ENCODE data around the gene OR2V1. TPM values are rescaled to one million over a fixed set of nuclear protein-coding genes. Genes with fewer than 3 reads are reported as not detected.
A peak's percentile ranks its signal among the peaks of the same experiment; 100 is the strongest.

The OR2V1 gene
- total RNA-seq, 1 experiment from 2014 or later: not detected

GRCh38 chr5:181173420-181174342 is 42.7 kb upstream of the OR2V1 start:
- DNase-seq (ENCODE audit: unreplicated experiment): peak; percentile 87
- Mint-ChIP-seq H3K4me3 (ENCODE audit: unreplicated experiment) (peak overlapping the region; percentile 84), H3K9me3 (ENCODE audit: unreplicated experiment) (no peaks in the 10 kb centered on the region), H3K27ac (ENCODE audit: low read depth, unreplicated experiment) (peak overlapping the region; percentile 46), H3K36me3 (ENCODE audit: insufficient read depth, unreplicated experiment) (peaks cover 11% of the 10 kb centered on the region), H3K4me1 (ENCODE audit: insufficient read depth, unreplicated experiment) (peaks cover 32% of the 10 kb centered on the region), H3K27me3 (ENCODE audit: insufficient read depth, unreplicated experiment) (no peaks in the 10 kb centered on the region)
- POLR2A ChIA-PET: interaction anchor here (0.6 to 3.6 kb wide), 15 partner anchors 11 to 372 kb away, joined by 3 to 34 read pairs (median 6); partner anchors contain the start of genes MGAT1, RACK1, TRIM41 and TRIM52
- CTCF ChIA-PET: interaction anchor here (0.6 to 2.4 kb wide), 11 partner anchors 9 to 605 kb away, joined by 3 to 15 read pairs (median 4); no protein-coding TSS in a partner anchor
- TSS peak; percentile 75 for BruUV-seq (replicated peaks)
- intact Hi-C loops (cut with micrococcal nuclease): loop anchor here (1.0 to 2.0 kb wide), 2 partner anchors 15 to 34 kb away; no protein-coding TSS in a partner anchor
- TF ChIP-seq CTCF (IDR thresholded peaks at IDR 0.05; ENCODE audit: unreplicated experiment): peak; percentile 13

- POLR2A ChIA-PET: interaction anchor here (0.6 to 3.6 kb wide), 15 partner anchors 10 to 371 kb away, joined by 3 to 34 read pairs (median 6); partner anchors contain the start of genes MGAT1, RACK1, TRIM41 and TRIM52
- Mint-ChIP-seq H3K4me1 (ENCODE audit: insufficient read depth, unreplicated experiment) (peaks cover 39% of the 10 kb centered on the region), H3K27ac (ENCODE audit: low read depth, unreplicated experiment) (peak overlapping the region; percentile 46), H3K36me3 (ENCODE audit: insufficient read depth, unreplicated experiment) (peaks cover 11% of the 10 kb centered on the region), H3K27me3 (ENCODE audit: insufficient read depth, unreplicated experiment) (no peaks in the 10 kb centered on the region), H3K9me3 (ENCODE audit: unreplicated experiment) (no peaks in the 10 kb centered on the region), H3K4me3 (ENCODE audit: unreplicated experiment) (peak overlapping the region; percentile 84)
- no peak for DNase-seq (ENCODE audit: unreplicated experiment)
- BruUV-seq (replicated peaks): no TSS peak
- CTCF ChIA-PET: interaction anchor here (0.6 to 2.4 kb wide), 12 partner anchors 8 to 605 kb away, joined by 3 to 15 read pairs (median 4); no protein-coding TSS in a partner anchor
- peak; percentile 16 for TF ChIP-seq CTCF (IDR thresholded peaks at IDR 0.05; ENCODE audit: unreplicated experiment)
- intact Hi-C loops (cut with micrococcal nuclease): loop anchor here (1.0 to 2.0 kb wide), 2 partner anchors 16 to 34 kb away; no protein-coding TSS in a partner anchor
Observed at GRCh38 chr5:181173027-181173419, 42.1 kb upstream of the OR2V1 start.

GRCh38 chr5:181171782-181172181 is 40.8 kb upstream of the OR2V1 start:
- CTCF ChIA-PET: interaction anchor here (0.6 to 2.4 kb wide), 4 partner anchors 12 to 303 kb away, joined by 3 to 15 read pairs (median 4); no protein-coding TSS in a partner anchor
- no TSS peak for BruUV-seq (replicated peaks)
- POLR2A ChIA-PET: interaction anchor here (1.8 to 3.6 kb wide), 3 partner anchors 13 to 303 kb away, joined by 9 to 34 read pairs (median 15); no protein-coding TSS in a partner anchor
- intact Hi-C loops (cut with micrococcal nuclease): loop anchor here (2.0 kb wide), 1 partner anchor 17 kb away; no protein-coding TSS in a partner anchor
- H3K4me1 Mint-ChIP-seq (ENCODE audit: insufficient read depth, unreplicated experiment): peaks cover 44% of the 10 kb centered on the region
- no peak overlapping the region for H3K4me3 Mint-ChIP-seq (ENCODE audit: unreplicated experiment)
- no peaks in the 10 kb centered on the region for H3K9me3 Mint-ChIP-seq (ENCODE audit: unreplicated experiment)
- H3K27me3 Mint-ChIP-seq (ENCODE audit: insufficient read depth, unreplicated experiment): no peaks in the 10 kb centered on the region
- H3K36me3 Mint-ChIP-seq (ENCODE audit: insufficient read depth, unreplicated experiment): peaks cover 11% of the 10 kb centered on the region
- no peak for TF ChIP-seq CTCF (IDR thresholded peaks at IDR 0.05; ENCODE audit: unreplicated experiment)
- no peak overlapping the region for H3K27ac Mint-ChIP-seq (ENCODE audit: low read depth, unreplicated experiment)
- no peak for DNase-seq (ENCODE audit: unreplicated experiment)

GRCh38 chr5:181170996-181171395 is 40.0 kb upstream of the OR2V1 start:
- H3K36me3 Mint-ChIP-seq (ENCODE audit: insufficient read depth, unreplicated experiment): peaks cover 11% of the 10 kb centered on the region
- ChIA-PET POLR2A (interaction anchor here (0.7 to 3.6 kb wide), 5 partner anchors 13 to 302 kb away, joined by 3 to 15 read pairs (median 4); no protein-coding TSS in a partner anchor), CTCF (interaction anchor here (0.6 to 3.6 kb wide), 3 partner anchors 9 to 12 kb away, joined by 3 to 16 read pairs (median 4); no protein-coding TSS in a partner anchor)
- TF ChIP-seq CTCF (IDR thresholded peaks at IDR 0.05; ENCODE audit: unreplicated experiment): no peak
- H3K4me3 Mint-ChIP-seq (ENCODE audit: unreplicated experiment): peak overlapping the region; percentile 53
- peaks cover 44% of the 10 kb centered on the region for H3K4me1 Mint-ChIP-seq (ENCODE audit: insufficient read depth, unreplicated experiment)
- no peaks in the 10 kb centered on the region for H3K9me3 Mint-ChIP-seq (ENCODE audit: unreplicated experiment)
- intact Hi-C loops (cut with micrococcal nuclease): no loop called here
- no peak for DNase-seq (ENCODE audit: unreplicated experiment)
- no TSS peak for BruUV-seq (replicated peaks)
- H3K27ac Mint-ChIP-seq (ENCODE audit: low read depth, unreplicated experiment): no peak overlapping the region
- no peaks in the 10 kb centered on the region for H3K27me3 Mint-ChIP-seq (ENCODE audit: insufficient read depth, unreplicated experiment)

Measured in MCF 10A (cell line).